ENCODE measurements around the gene IFT20. TPM values are rescaled to one million over a fixed set of nuclear protein-coding genes. Genes with fewer than 3 reads are reported as not detected.

The IFT20 gene
- total and polyA plus RNA-seq, 2 of the 13 experiments (the other 11 are each of a cell fraction or from before 2014, with no cell fraction given): 28.0 to 37.8 TPM

DNA sequence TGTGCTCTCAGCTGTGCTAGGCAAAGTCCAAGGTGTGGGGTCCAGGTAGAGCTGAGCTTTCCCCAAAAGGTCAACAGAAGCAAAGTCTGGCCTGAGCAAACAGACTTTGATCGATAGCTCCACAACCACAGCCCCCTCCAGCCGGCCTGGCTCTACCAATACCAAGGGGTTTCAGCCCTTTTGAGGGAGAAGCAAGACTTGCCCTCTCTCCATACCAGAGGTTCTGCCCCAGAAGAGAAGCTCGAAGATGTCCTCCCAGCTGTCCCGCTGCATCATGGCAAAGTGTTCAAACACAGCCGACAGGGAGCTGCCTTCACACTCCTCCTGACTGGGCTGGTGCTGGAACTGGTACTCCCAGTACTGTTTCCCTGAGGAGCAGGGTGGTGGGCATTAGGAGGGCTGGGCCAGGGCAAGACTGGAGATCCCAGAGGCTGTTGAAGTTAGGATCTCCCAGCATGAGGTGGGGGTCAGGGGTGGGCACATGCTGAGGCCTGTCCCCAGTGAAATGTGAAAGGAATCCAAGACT lies 33.1 kb upstream of the IFT20 start (continued):
- TF ChIP-seq TCF7L2 (IDR thresholded peaks at IDR 0.05; ENCODE audit: low read depth, low read length) (no peak), ATAD3A (CRISPR knock-in tag; IDR thresholded peaks at IDR 0.05) (no peak), TIGD3 (CRISPR knock-in tag; IDR thresholded peaks at IDR 0.05; ENCODE audit: borderline replicate concordance) (no peak), AGO1 (IDR thresholded peaks at IDR 0.05; ENCODE audit: low read depth, low read length, poor library complexity, severe bottlenecking) (no peak), SRSF1 (optimal IDR thresholded peaks at IDR 0.05; ENCODE audit: low read depth, low read length) (peak; percentile 8), NR3C1 (CRISPR knock-in tag; IDR thresholded peaks at IDR 0.05) (no peak), CCAR2 (optimal IDR thresholded peaks at IDR 0.05; ENCODE audit: low read depth, low read length) (no peak), NBN (conservative IDR thresholded peaks at IDR 0.05) (no peak), CHCHD3 (CRISPR knock-in tag; IDR thresholded peaks at IDR 0.05) (no peak), ZFP90 (CRISPR knock-in tag; IDR thresholded peaks at IDR 0.05; ENCODE audit: borderline replicate concordance) (peak; percentile 83; the same call in 1 of the 2 replicates), SPEN (CRISPR knock-in tag; IDR thresholded peaks at IDR 0.05; ENCODE audit: low read depth) (peak; percentile 77), KAT8 (CRISPR knock-in tag; IDR thresholded peaks at IDR 0.05) (peak; percentile 47; the same call in 1 of the 2 replicates), SNAI1 (CRISPR knock-in tag; IDR thresholded peaks at IDR 0.05; ENCODE audit: borderline replicate concordance) (0 out of 2 replicates have a peak, but pooled peaks have one; percentile 34), HNRNPK (IDR thresholded peaks at IDR 0.05; ENCODE audit: low read depth, low read length, poor library complexity, severe bottlenecking) (no peak), RFXANK (CRISPR knock-in tag; IDR thresholded peaks at IDR 0.05) (no peak), ISL2 (CRISPR knock-in tag; IDR thresholded peaks at IDR 0.05) (peak; percentile 87), BRD4 (CRISPR knock-in tag; IDR thresholded peaks at IDR 0.05) (0 out of 2 replicates have a peak, but pooled peaks have one; percentile 33), ZNF501 (CRISPR knock-in tag; IDR thresholded peaks at IDR 0.05) (peak; percentile 81; the same call in 1 of the 2 replicates), MTF1 (CRISPR knock-in tag; IDR thresholded peaks at IDR 0.05) (no peak), ZNF724P (CRISPR knock-in tag; IDR thresholded peaks at IDR 0.05; ENCODE audit: borderline replicate concordance) (no peak), MXI1 (IDR thresholded peaks at IDR 0.05; ENCODE audit: borderline replicate concordance, low read depth, low read length) (no peak)
- TF ChIP-seq, protein P1, sequence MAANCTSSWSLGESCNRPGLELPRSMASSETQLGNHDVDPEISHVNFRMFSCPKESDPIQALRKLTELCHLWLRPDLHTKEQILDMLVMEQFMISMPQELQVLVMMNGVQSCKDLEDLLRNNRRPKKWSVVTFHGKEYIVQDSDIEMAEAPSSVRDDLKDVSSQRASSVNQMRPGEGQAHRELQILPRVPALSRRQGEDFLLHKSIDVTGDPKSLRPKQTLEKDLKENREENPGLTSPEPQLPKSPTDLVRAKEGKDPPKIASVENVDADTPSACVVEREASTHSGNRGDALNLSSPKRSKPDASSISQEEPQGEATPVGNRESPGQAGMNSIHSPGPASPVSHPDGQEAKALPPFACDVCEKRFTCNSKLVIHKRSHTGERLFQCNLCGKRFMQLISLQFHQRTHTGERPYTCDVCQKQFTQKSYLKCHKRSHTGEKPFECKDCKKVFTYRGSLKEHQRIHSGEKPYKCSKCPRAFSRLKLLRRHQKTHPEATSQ (CRISPR knock-in tag; IDR thresholded peaks at IDR 0.05; ENCODE audit: borderline replicate concordance): no peak
- TF ChIP-seq, protein P2, sequence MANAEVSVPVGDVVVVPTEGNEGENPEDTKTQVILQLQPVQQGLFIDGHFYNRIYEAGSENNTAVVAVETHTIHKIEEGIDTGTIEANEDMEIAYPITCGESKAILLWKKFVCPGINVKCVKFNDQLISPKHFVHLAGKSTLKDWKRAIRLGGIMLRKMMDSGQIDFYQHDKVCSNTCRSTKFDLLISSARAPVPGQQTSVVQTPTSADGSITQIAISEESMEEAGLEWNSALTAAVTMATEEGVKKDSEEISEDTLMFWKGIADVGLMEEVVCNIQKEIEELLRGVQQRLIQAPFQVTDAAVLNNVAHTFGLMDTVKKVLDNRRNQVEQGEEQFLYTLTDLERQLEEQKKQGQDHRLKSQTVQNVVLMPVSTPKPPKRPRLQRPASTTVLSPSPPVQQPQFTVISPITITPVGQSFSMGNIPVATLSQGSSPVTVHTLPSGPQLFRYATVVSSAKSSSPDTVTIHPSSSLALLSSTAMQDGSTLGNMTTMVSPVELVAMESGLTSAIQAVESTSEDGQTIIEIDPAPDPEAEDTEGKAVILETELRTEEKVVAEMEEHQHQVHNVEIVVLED (CRISPR knock-in tag; IDR thresholded peaks at IDR 0.05; ENCODE audit: borderline replicate concordance): no peak
- TF ChIP-seq, protein P3, sequence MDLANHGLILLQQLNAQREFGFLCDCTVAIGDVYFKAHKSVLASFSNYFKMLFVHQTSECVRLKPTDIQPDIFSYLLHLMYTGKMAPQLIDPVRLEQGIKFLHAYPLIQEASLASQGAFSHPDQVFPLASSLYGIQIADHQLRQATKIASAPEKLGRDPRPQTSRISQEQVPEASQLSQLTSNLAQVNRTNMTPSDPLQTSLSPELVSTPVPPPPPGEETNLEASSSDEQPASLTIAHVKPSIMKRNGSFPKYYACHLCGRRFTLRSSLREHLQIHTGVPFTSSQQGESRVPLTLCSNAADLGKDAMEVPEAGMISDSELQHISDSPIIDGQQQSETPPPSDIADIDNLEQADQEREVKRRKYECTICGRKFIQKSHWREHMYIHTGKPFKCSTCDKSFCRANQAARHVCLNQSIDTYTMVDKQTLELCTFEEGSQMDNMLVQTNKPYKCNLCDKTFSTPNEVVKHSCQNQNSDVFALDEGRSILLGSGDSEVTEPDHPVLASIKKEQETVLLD (CRISPR knock-in tag; IDR thresholded peaks at IDR 0.05; ENCODE audit: low read depth): peak; percentile 43; the same call in 1 of the 2 replicates

Data from HepG2 (cell line).